NCI-H82 (cell line): ENCODE results near the gene NEK10.

Experiments
- DNase-seq: peaks from one replicate; lab custom pipeline; 2025; lab: John Stamatoyannopoulos, UW

The NEK10 gene

GRCh38 chr3:27176256-27176655 lies 192.9 kb downstream of the NEK10 start:
- DNase-seq: no peak

- DNase-seq: no peak
These were observed 194.7 kb downstream of the NEK10 start for GRCh38 chr3:27174530-27174929.

GRCh38 chr3:27171113-27171512 lies 198.1 kb downstream of the NEK10 start:
- no peak for DNase-seq

GRCh38 chr3:27166888-27167287 lies 202.3 kb downstream of the NEK10 start:
- DNase-seq: peak; percentile 64

GRCh38 chr3:27165321-27165721 lies 203.9 kb downstream of the NEK10 start:
- no peak for DNase-seq

GRCh38 chr3:27160779-27161287 lies 208.3 kb downstream of the NEK10 start:
- DNase-seq: no peak

- no peak for DNase-seq
These were observed 209.0 kb downstream of the NEK10 start for GRCh38 chr3:27160146-27160545.

GRCh38 chr3:27147215-27147614 lies 222.0 kb downstream of the NEK10 start:
- no peak for DNase-seq

GRCh38 chr3:27146786-27147185 lies 222.4 kb downstream of the NEK10 start:
- no peak for DNase-seq

- peak; percentile 4 for DNase-seq
These were observed 223.5 kb downstream of the NEK10 start for GRCh38 chr3:27145719-27146118.

GRCh38 chr3:27141668-27142067 lies 227.5 kb downstream of the NEK10 start:
- peak; percentile 22 for DNase-seq

GRCh38 chr3:27138562-27138961 lies 230.6 kb downstream of the NEK10 start:
- DNase-seq: no peak

- DNase-seq: no peak
These were observed 231.2 kb downstream of the NEK10 start for GRCh38 chr3:27138005-27138404.

- peak; percentile 77 for DNase-seq
These were observed 234.9 kb downstream of the NEK10 start for GRCh38 chr3:27134171-27134796.

- DNase-seq: no peak
These were observed 236.1 kb downstream of the NEK10 start for GRCh38 chr3:27133060-27133459.

GRCh38 chr3:27130796-27131195 lies 238.4 kb downstream of the NEK10 start:
- no peak for DNase-seq

- DNase-seq: no peak
These were observed 241.3 kb downstream of the NEK10 start for GRCh38 chr3:27127879-27128278.

- no peak for DNase-seq
These were observed 242.0 kb downstream of the NEK10 start for GRCh38 chr3:27127195-27127594.

- no peak for DNase-seq
These were observed 243.2 kb downstream of the NEK10 start for GRCh38 chr3:27125821-27126501.

- DNase-seq: no peak
These were observed 249.5 kb downstream of the NEK10 start for GRCh38 chr3:27119639-27120038.

- DNase-seq: no peak
These were observed 253.8 kb downstream of the NEK10 start for GRCh38 chr3:27115352-27115751.

GRCh38 chr3:27114684-27115083 lies 254.5 kb downstream of the NEK10 start:
- DNase-seq: no peak

GRCh38 chr3:27114129-27114528 lies 255.1 kb downstream of the NEK10 start:
- no peak for DNase-seq

- DNase-seq: no peak
These were observed 259.2 kb downstream of the NEK10 start for GRCh38 chr3:27110020-27110419.
